ENCODE results near the gene GGPS1. TPM values are rescaled to one million over a fixed set of nuclear protein-coding genes. Genes with fewer than 3 reads are reported as not detected.
A peak's percentile ranks its signal among the peaks of the same experiment; 100 is the strongest.

Gene GGPS1
- total and polyA plus RNA-seq, 2 donors (not counting 1 experiment from before 2014, with no cell fraction given): 13.4 to 46.8 TPM

DNA sequence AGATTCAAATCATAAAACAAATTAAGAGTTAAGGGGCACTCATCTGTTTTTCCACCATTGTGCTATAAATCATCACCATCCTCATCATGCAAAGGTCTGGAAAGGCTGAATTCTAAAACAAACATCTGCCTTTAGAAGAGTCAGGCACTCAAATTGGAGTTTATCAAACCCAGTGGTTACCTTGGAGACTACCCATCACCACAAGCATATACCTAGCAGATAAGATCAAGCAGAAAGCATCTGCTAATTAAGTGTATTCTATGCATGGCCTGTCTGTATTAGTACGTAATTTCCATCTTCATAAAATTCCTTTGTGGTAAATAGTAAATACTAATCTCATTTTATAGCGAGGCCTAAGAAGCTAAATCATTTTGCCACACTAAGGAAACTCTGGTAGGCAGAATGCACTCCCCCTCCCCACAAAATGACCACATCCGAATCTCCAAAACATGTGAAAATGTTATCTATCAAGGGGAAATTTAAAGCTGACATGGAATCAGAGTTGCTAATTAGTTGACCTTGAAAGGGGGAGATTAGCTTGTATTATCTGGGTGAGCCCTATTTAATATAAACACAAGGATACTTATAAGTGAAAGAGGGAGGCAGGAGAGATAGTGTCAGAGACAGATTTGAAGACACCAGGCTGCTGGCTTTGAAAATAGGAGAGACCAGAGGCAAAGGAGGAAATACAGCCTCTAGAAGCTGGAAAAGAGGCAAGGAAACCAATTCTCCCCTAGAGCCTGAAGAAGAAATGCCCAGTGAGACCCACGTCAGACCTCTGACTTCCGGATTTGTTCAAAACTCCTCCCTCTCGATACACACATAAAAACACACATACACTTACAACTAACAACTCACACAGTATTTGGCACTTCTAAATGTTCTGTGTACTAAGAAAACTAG is 23.6 kb upstream of the GGPS1 start:
- peak; percentile 33 for ATAC-seq (ENCODE audit: low read depth)
- ChIA-PET POLR2A (no interaction called here), CTCF (no interaction called here)
- WGBS (ENCODE audit: insufficient coverage): 40% methylated on average over 2 of the region's 6 CpGs
- peak; percentile 42 for DNase-seq
- peak overlapping the region; percentile 36 for H3K4me3 Mint-ChIP-seq
- H3K36me3 ChIP-seq (replicated peaks in 1 of 2; ENCODE audit: control extremely low read depth in 1 of 2, control insufficient read depth in 1 of 2, extremely low read depth in 1 of 2, insufficient read depth in 2 of 2, low read length in 1 of 2): no peaks in the 10 kb centered on the region
- H3K9me3 Mint-ChIP-seq (ENCODE audit: insufficient read depth): no peaks in the 10 kb centered on the region
- no peaks in the 10 kb centered on the region for H3K27me3 ChIP-seq (replicated peaks in 1 of 4; ENCODE audit: control extremely low read depth in 1 of 4, control insufficient read depth in 3 of 4, insufficient read depth in 4 of 4, low read length in 3 of 4)
- intact Hi-C loops (cut with micrococcal nuclease): no loop called here
- H3K27ac Mint-ChIP-seq: peak overlapping the region; percentile 37
- peaks cover 87% of the 10 kb centered on the region for H3K79me2 ChIP-seq (ENCODE audit: control insufficient read depth, insufficient read depth, low read length)
- peak overlapping the region; percentile 44 to 68 for H3K27ac ChIP-seq (ENCODE audit: low read length in 2 of 2)
- no peak overlapping the region for H3K4me3 ChIP-seq (ENCODE audit: control extremely low read depth in 1 of 5, extremely low read depth in 1 of 5, insufficient read depth in 1 of 5, low read depth in 2 of 5, low read length in 4 of 5)
- H3K4me1 ChIP-seq (ENCODE audit: control insufficient read depth in 2 of 2, insufficient read depth in 2 of 2, low read length in 2 of 2): peaks cover 30 to 31% of the 10 kb centered on the region in 2 donors
- H3K4me2 ChIP-seq (replicated peaks; ENCODE audit: low read depth, low read length, poor library complexity, severe bottlenecking): peak overlapping the region; percentile 34
- peaks cover 55% of the 10 kb centered on the region for H3K4me1 Mint-ChIP-seq
- peaks cover 88% of the 10 kb centered on the region for H4K20me1 ChIP-seq (ENCODE audit: control insufficient read depth, insufficient read depth, low read length, poor library complexity, severe bottlenecking)
- H3K9ac ChIP-seq (ENCODE audit: low read length): no peak overlapping the region
- no peak overlapping the region for H2AFZ ChIP-seq (ENCODE audit: insufficient read depth, low read depth, low read length, poor library complexity, severe bottlenecking)
- no peaks in the 10 kb centered on the region for H3K9me3 ChIP-seq (ENCODE audit: control extremely low read depth in 1 of 3, control insufficient read depth in 2 of 3, insufficient read depth in 1 of 3, low read length in 2 of 3)
- H3K27me3 Mint-ChIP-seq: no peaks in the 10 kb centered on the region
- no peak for TF ChIP-seq EZH2 (IDR thresholded peaks at IDR 0.05; ENCODE audit: borderline replicate concordance, insufficient read depth, low read depth, low read length, poor library complexity, severe bottlenecking)
- TF ChIP-seq, protein P1, sequence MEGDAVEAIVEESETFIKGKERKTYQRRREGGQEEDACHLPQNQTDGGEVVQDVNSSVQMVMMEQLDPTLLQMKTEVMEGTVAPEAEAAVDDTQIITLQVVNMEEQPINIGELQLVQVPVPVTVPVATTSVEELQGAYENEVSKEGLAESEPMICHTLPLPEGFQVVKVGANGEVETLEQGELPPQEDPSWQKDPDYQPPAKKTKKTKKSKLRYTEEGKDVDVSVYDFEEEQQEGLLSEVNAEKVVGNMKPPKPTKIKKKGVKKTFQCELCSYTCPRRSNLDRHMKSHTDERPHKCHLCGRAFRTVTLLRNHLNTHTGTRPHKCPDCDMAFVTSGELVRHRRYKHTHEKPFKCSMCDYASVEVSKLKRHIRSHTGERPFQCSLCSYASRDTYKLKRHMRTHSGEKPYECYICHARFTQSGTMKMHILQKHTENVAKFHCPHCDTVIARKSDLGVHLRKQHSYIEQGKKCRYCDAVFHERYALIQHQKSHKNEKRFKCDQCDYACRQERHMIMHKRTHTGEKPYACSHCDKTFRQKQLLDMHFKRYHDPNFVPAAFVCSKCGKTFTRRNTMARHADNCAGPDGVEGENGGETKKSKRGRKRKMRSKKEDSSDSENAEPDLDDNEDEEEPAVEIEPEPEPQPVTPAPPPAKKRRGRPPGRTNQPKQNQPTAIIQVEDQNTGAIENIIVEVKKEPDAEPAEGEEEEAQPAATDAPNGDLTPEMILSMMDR (IDR thresholded peaks at IDR 0.05): no peak

Data from B cell (primary cell).